IPS-18a (cell line): ENCODE measurements around the gene S100A7A.

ENCODE experiments used
- H3K27ac ChIP-seq: one replicate; pipeline ENCODE4 v1.5.1; 2013; ENCODE audit warnings: low read length
- H3K27me3 ChIP-seq: one replicate; pipeline ENCODE4 v1.6.1; 2013; ENCODE audit warnings: mild to moderate bottlenecking, low read length; ENCODE audit not compliant: control insufficient read depth, insufficient read depth
- H3K36me3 ChIP-seq: one replicate; pipeline ENCODE4 v1.6.1; 2013; ENCODE audit warnings: low read depth, low read length; ENCODE audit not compliant: control insufficient read depth
- H3K4me1 ChIP-seq: one replicate; pipeline ENCODE4 v1.6.1; 2013; ENCODE audit warnings: low read depth, low read length; ENCODE audit not compliant: control insufficient read depth
- H3K4me3 ChIP-seq: one replicate; pipeline ENCODE4 v1.5.1; 2013; ENCODE audit warnings: low read length
- H3K9ac ChIP-seq: one replicate; pipeline ENCODE4 v1.6.1; 2013; ENCODE audit warnings: mild to moderate bottlenecking, low read length, moderate library complexity
- H3K9me3 ChIP-seq: one replicate; pipeline ENCODE4 v1.6.1; 2013; ENCODE audit warnings: low read depth, low read length; ENCODE audit not compliant: control insufficient read depth

S100A7A gene

DNA sequence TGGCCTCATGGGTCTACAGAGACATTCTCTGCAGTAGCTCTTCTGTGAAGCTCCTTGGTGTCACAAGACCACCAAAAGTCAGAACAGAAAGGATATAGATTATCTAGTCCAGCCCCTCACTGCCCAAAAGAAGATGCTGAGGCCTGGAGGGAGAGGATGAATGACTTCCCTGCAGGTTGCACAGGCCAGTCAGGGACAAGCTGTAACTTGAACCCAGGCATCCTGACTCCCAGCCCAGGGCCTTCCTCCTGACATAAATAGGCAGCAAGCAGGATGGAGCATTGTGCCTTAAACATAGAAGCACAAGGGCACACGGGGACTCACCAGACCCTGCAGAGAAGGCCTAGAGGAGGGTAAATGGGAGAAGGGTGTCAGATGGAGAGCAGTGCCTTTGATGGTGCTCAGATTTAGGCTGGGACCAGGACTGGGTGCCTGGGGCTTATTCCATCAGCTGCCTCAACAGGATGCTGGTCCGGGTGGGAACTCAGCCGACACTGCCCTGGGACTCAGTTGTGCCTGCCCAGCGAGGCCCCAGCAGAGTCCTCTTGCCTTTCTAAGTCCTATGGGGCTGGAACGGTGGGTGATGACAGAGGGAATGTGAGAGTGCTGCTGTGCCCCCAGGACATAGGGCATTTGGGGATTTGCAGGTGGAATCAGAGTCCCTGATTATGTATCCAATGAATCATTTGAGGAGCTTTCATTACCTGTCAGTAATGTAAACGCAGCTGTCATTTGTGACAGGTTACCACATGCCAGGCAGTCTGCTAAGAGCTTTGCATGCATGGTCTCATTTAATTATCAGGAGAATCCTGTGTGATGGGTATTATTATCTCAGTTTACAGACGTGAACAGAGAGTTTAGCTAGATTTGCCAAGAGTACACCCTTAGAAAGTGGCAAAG, 13.2 kb downstream of the S100A7A start:
- Histone ChIP-seq H3K9ac (no peak overlapping the region), H3K27me3 (no peaks in the 10 kb centered on the region), H3K36me3 (no peaks in the 10 kb centered on the region), H3K4me3 (no peak overlapping the region), H3K9me3 (no peaks in the 10 kb centered on the region), H3K27ac (no peak overlapping the region), H3K4me1 (no peaks in the 10 kb centered on the region)

GRCh38 chr1:153430166-153430553, 13.8 kb downstream of the S100A7A start:
- no peaks in the 10 kb centered on the region for H3K4me1 ChIP-seq
- no peak overlapping the region for H3K27ac ChIP-seq
- no peaks in the 10 kb centered on the region for H3K36me3 ChIP-seq
- no peaks in the 10 kb centered on the region for H3K9me3 ChIP-seq
- no peak overlapping the region for H3K4me3 ChIP-seq
- H3K27me3 ChIP-seq, result no peaks in the 10 kb centered on the region
- no peak overlapping the region for H3K9ac ChIP-seq

- H3K27ac ChIP-seq, result no peak overlapping the region
- no peak overlapping the region for H3K4me3 ChIP-seq
- no peaks in the 10 kb centered on the region for H3K36me3 ChIP-seq
- no peaks in the 10 kb centered on the region for H3K9me3 ChIP-seq
- no peaks in the 10 kb centered on the region for H3K27me3 ChIP-seq
- H3K4me1 ChIP-seq, result no peaks in the 10 kb centered on the region
- H3K9ac ChIP-seq, result no peak overlapping the region
Measured at GRCh38 chr1:153430561-153430960, 14.2 kb downstream of the S100A7A start.

DNA sequence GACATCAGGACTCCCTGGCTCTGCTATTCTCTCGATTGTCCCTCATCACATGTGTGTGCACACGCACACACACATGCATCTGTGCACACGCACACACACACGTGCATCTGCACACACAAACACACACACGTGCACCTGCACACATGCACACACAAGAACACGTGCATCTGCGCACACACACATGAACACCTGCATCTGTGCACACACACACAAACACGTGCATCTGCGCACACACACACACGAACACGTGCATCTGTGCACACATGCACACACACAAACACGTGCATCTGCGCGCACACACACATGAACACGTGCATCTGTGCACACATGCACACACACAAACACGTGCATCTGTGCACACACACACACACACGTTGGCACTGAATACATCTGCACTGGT, 14.7 kb downstream of the S100A7A start:
- Histone ChIP-seq H3K4me1 (no peaks in the 10 kb centered on the region), H3K9me3 (no peaks in the 10 kb centered on the region), H3K27me3 (no peaks in the 10 kb centered on the region), H3K9ac (no peak overlapping the region), H3K36me3 (no peaks in the 10 kb centered on the region), H3K4me3 (no peak overlapping the region), H3K27ac (no peak overlapping the region)

DNA sequence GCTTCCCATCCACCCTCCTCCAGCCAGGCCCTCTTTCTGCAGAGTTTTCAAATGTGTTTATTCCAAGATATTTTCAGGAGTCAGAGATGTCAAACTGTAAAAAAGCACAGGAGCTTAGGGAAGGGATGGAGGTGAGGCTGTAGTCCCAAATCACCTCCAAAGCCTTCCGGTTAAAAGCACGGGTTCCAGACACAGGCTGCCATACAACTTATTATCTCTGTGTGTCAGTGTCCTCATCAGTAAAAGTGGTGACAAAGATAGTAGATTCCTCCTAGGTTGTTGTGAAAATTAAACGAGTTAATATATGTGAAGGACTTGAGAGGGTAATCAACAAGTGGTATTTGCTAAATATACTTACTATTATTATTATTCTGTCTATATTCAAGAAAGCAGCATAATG, 15.1 kb downstream of the S100A7A start:
- H3K27ac ChIP-seq, result no peak overlapping the region
- no peaks in the 10 kb centered on the region for H3K36me3 ChIP-seq
- no peaks in the 10 kb centered on the region for H3K4me1 ChIP-seq
- no peaks in the 10 kb centered on the region for H3K9me3 ChIP-seq
- H3K9ac ChIP-seq, result no peak overlapping the region
- H3K4me3 ChIP-seq, result no peak overlapping the region
- no peaks in the 10 kb centered on the region for H3K27me3 ChIP-seq

GRCh38 chr1:153431928-153432327, 15.6 kb downstream of the S100A7A start:
- no peaks in the 10 kb centered on the region for H3K27me3 ChIP-seq
- H3K36me3 ChIP-seq, result no peaks in the 10 kb centered on the region
- H3K4me3 ChIP-seq, result no peak overlapping the region
- H3K9ac ChIP-seq, result no peak overlapping the region
- H3K4me1 ChIP-seq, result no peaks in the 10 kb centered on the region
- no peak overlapping the region for H3K27ac ChIP-seq
- H3K9me3 ChIP-seq, result no peaks in the 10 kb centered on the region

DNA sequence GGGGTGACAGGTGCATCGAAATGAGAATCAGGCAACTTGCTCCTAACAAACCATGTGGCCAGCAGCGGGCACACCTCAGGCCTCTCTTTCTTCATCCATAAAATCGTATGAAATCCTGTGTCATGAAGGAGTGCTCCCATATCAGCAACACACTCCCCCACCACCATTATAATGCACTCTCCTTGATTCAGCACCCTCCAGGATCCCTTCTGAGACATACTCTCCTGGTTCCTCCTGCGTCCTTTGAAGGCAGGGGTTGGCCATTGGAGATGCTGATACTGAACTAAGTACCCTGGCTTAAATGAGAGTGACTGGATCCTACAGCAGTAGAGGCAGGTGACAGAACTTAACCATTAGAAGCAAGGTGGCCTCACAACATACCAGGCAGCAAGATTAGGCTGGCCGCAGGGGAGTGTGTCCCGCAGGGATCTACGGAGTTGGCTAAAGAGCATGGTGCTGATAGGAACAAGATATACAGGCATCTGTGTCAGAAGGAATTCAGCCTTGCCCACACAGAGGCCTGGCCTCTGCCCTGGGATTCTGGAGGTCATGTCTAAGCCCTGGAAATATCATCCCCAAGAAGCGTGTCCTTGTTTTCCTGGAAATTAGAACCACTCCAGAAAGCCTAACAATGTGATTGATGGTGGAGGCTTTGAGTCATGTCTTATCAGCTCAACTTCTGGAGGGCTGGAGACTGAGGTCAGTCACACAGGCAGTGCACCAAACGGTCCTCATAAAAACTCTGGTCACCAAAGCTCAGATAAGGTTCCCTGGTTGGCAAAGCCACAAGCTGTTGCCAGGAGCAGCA, 16.8 kb downstream of the S100A7A start:
- no peaks in the 10 kb centered on the region for H3K36me3 ChIP-seq
- H3K27me3 ChIP-seq, result no peaks in the 10 kb centered on the region
- no peak overlapping the region for H3K4me3 ChIP-seq
- no peaks in the 10 kb centered on the region for H3K4me1 ChIP-seq
- no peaks in the 10 kb centered on the region for H3K9me3 ChIP-seq
- no peak overlapping the region for H3K27ac ChIP-seq
- no peak overlapping the region for H3K9ac ChIP-seq

DNA sequence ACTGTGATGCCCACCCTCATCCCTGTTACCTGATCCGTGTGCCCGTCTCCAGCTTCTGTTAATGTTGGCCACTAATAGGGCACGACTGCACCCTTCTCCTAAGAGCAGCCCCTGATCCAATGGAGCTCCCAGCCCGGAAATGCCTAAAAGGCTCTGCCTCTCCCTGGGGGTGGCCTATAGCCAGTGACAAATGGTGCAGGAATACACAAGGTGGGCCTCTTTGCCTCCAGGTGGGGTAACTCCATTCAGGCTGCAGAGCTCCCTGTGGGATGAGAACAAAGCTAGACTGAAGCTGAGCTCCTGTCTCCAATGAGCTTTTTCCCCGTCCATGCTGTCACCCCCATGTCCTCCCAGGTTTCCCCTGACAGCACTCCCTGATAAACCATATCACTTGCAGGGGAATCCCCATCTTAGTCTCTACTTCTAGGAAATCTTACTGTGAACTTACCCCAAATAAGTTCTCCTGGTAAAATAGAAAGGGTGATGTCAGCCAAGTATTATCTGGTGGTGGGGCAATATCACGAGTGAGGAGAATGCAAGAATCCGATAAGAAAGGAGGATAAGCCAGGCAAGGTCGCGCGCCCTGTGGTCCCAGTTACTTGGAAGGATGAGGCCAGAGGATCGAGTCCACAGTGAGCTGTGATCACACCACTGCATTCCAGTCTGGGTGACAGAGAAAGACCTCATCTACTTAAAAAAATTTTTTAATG, 18.6 kb downstream of the S100A7A start:
- Histone ChIP-seq H3K9me3 (no peaks in the 10 kb centered on the region), H3K9ac (no peak overlapping the region), H3K27me3 (no peaks in the 10 kb centered on the region), H3K4me1 (no peaks in the 10 kb centered on the region), H3K36me3 (no peaks in the 10 kb centered on the region), H3K27ac (no peak overlapping the region), H3K4me3 (no peak overlapping the region)

- Histone ChIP-seq H3K36me3 (no peaks in the 10 kb centered on the region), H3K27me3 (no peaks in the 10 kb centered on the region), H3K9ac (no peak overlapping the region), H3K4me3 (no peak overlapping the region), H3K9me3 (no peaks in the 10 kb centered on the region), H3K27ac (no peak overlapping the region), H3K4me1 (no peaks in the 10 kb centered on the region)
Measured at GRCh38 chr1:153437236-153437635, 20.9 kb downstream of the S100A7A start.

GRCh38 chr1:153438599-153438998, 22.3 kb downstream of the S100A7A start:
- Histone ChIP-seq H3K9me3 (no peaks in the 10 kb centered on the region), H3K27me3 (no peaks in the 10 kb centered on the region), H3K9ac (no peak overlapping the region), H3K36me3 (no peaks in the 10 kb centered on the region), H3K27ac (no peak overlapping the region), H3K4me3 (no peak overlapping the region), H3K4me1 (no peaks in the 10 kb centered on the region)

- Histone ChIP-seq H3K4me1 (no peaks in the 10 kb centered on the region), H3K27ac (no peak overlapping the region), H3K9me3 (no peaks in the 10 kb centered on the region), H3K36me3 (no peaks in the 10 kb centered on the region), H3K27me3 (no peaks in the 10 kb centered on the region), H3K4me3 (no peak overlapping the region), H3K9ac (no peak overlapping the region)
Measured at GRCh38 chr1:153439273-153439672, 23.0 kb downstream of the S100A7A start.
